Skeletal muscle cell (primary cell): ENCODE results near the gene CREG1.

Source experiments
- DNase-seq: peaks from one replicate; pipeline ENCODE4 v3.0.0-alpha.2; 2010; ENCODE audit warnings: low read depth
- H3K4me3 ChIP-seq: 2 replicates; pipeline ENCODE4 v1.5.1; 2011; ENCODE audit warnings: low read depth, mild to moderate bottlenecking, control low read depth, low read length, moderate library complexity

Gene CREG1

DNA sequence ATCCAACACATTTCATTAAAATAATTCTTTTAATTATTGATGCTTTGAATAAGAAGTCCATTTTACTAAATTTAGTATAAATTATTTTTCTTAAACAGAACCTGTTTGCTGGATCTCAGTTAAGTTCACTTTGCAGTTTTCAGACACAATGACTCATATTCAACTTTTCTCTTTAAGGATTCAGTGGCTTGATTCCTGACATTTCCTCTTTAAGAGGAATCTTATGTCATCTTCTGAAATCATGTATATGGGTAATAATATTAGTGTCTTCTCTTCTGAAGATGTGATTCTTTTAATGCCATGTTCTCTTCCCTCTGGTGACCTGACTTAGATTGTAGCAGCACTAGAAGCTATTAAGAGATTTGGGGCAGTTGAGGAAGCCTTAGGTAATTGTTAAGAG lies 12.6 kb downstream of the CREG1 start:
- DNase-seq, result no peak
- no peak overlapping the region for H3K4me3 ChIP-seq

DNA sequence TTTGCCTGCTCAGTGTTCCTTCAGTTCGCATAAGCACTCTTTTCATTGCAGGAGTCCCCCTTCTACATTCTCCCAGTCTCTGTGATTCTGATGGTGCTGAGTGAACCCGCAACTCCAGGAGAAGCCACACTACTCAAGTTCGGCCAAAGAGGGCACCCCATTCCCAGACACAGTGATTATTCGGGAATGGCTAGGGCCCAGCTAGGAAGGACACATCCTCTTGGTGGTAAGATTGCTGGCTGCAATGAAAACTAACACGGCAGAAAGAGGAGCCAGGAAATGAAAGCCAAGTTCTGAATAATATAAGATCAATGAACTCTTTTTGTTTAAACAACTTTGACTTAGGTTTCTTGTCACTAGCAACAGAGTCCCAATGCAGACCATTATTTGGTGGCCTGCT lies 14.9 kb downstream of the CREG1 start:
- DNase-seq, result no peak
- no peak overlapping the region for H3K4me3 ChIP-seq

DNA sequence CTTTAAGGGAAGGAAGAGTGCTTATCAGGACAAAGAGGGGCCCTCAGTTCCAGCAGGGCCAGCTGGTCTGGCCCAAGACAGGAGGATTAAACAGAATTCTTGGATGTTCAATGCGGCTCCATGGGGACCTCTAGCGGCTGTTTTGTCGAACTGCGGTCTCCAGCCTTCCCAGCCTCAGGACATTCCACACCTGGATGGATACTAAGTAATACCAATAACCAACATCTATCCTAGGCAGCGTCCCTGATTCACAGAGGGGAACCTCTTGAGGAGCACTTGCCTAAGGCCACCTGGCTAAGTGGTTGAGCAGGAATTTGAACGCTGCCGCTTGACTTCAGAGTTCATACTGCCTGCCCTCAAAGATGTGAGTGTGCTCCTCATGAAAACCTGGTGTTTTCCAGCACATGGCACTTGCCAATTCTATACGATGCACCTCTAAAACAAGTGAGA lies 19.7 kb downstream of the CREG1 start:
- DNase-seq, result no peak
- H3K4me3 ChIP-seq, result no peak overlapping the region

GRCh38 chr1:167532964-167533824 lies 20.4 kb downstream of the CREG1 start:
- no peak for DNase-seq
- H3K4me3 ChIP-seq, result no peak overlapping the region

DNA sequence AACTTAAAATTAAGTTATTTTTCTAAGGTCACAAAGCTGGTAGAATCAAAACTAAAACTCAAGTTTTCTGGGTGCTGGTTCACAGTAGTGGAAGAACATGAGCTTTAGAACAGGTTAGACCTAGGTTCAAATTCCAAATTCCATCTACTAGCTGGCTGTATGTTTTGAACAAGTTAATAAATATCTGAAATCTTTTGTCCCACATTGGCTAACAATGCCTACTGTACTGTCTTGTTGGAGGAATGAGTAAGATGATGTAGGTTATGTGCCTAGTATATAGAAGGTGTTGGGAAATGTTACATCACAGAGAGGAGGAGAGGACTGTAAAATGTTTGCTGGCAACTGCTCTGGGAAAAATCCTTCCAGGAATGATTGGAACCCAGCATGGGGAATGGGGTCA lies 21.2 kb downstream of the CREG1 start:
- no peak for DNase-seq
- H3K4me3 ChIP-seq, result no peak overlapping the region

DNA sequence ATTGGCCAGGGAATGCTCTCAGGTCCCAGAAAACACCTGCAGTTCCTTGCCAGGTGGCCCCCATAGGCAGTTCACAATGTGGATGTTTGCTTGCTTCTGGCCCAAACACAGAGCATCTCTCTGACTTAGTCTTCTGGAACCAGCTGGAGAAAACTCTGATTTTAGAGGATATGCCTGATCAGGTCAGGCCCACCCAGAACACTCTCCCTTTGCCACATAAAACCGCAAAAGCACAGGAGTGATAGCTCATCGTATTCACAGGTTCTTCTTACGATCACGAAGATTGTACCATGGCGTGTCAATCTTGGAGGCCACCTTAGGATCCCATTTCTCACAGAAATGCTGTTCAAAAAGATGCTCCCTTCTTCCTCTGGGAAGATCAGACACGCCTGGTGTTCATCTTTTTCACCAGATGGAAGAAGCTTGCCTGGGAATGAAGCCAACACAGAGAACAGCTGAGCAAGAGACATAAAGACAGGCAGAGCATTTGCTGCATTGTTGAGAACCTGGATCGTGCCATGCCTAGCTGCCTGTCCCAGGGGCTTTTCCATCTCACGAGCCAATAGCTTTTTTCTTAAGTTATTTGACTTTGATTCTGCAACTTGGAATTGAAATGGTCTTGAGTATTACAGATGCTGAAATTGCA lies 23.6 kb downstream of the CREG1 start:
- DNase-seq, result peak; percentile 39
- H3K4me3 ChIP-seq, result no peak overlapping the region

DNA sequence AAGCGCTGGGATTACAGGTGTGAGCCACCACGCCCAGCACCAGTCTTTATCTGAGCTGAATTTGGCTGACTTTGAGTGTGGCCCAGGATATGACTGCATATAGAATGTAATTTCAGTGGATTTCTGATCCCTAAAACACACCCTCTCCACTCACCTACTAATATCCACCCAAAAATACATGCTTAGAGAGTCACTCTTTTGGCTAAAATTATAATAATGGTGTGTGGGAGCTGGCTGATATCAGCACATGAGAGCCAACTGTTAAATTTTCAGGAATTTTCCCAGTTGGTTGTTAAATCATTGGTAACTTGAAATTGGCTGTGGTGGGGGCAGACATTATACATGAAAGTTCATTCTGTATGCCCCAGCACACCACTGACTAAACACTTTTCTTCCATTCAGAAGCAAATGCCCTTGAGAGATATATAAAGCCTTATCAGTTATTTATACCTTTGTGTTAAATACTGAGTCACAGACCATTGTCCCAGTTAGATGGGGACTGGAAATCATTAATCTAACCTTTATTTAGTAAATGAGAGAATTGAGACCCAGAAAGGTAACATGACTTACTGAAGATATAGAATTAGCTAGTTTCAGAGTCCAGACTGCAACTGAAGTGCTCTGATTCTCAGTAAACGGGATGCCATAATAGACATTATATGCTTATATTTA lies 25.4 kb downstream of the CREG1 start:
- DNase-seq, result no peak
- H3K4me3 ChIP-seq, result no peak overlapping the region

DNA sequence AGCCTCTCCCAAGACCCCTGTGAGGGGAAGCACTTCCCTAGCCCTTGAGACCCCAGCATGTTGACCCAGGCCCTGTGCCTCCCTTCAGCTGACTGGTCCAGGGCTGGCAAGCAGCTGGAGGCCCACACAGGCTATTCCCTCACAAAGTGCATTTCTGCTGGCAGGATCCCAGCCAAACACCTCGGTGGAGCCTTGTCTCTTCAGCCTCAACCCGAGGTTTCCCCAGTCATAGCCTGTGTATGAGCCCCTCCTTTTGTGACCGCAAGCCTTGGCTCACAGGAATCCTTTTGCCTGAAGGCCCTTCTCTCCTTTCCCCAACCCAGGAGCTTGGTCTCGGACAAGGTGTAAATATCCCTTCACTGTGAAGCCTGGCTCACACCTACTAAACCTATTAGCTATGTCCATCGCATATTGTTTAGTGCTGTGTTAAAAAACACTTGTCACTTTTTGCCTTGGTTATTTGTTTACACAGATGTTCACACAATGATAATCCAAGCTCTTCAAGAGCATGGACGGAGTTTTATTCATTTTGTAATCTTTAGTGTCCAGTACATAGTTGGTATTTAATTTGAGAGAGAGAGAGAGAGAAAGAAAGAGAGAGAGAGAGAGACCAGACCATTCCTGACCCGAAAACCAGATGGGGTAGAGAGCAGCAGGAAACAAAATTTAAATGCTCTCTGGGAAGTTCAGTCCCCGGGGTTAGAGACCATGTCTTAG lies 26.7 kb downstream of the CREG1 start:
- H3K4me3 ChIP-seq, result no peak overlapping the region
- DNase-seq, result no peak

- no peak overlapping the region for H3K4me3 ChIP-seq
- no peak for DNase-seq
Observed at GRCh38 chr1:167524651-167525050, 28.9 kb downstream of the CREG1 start.

- no peak overlapping the region for H3K4me3 ChIP-seq
- no peak for DNase-seq
Observed at GRCh38 chr1:167522246-167522645, 31.3 kb downstream of the CREG1 start.

DNA sequence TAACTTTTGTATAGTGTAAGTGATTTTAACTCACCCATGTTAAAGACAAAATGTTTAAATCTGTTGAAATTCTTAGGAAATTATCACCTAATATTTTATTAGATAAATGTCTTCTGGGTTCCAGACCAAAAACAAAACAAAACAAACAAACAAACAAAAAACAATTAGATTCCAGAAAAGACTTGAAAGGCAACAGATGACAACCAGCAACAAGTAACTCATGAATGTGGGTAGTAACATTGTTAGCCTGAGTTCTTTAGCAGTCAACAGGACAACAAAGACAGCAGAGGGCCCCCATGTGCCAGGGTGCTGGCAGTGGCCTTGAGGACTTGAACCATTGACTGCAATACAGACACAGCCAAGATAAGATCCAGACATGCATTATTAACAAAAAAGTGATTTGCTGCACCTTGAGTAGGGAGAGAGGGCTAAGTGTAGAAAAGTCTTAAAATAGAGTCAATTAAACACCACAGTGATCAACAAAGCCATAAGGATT lies 32.8 kb downstream of the CREG1 start:
- DNase-seq, result no peak
- no peak overlapping the region for H3K4me3 ChIP-seq

- H3K4me3 ChIP-seq, result no peak within 1 kb of the TSS
- DNase-seq, result no peak
Observed at GRCh38 chr1:167518331-167518700, 35.2 kb downstream of the CREG1 start, which contains the start of gene CD247. CD247 (minus strand) TSS chr1:167518529; CDS start chr1:167518465, 64 bp downstream.

GRCh38 chr1:167517535-167518330 lies 35.8 kb downstream of the CREG1 start:
- H3K4me3 ChIP-seq, result no peak overlapping the region
- DNase-seq, result no peak

GRCh38 chr1:167516404-167517388 lies 36.9 kb downstream of the CREG1 start:
- no peak overlapping the region for H3K4me3 ChIP-seq
- DNase-seq, result no peak

- H3K4me3 ChIP-seq, result no peak overlapping the region
- no peak for DNase-seq
Observed at GRCh38 chr1:167515893-167516321, 37.7 kb downstream of the CREG1 start.

DNA sequence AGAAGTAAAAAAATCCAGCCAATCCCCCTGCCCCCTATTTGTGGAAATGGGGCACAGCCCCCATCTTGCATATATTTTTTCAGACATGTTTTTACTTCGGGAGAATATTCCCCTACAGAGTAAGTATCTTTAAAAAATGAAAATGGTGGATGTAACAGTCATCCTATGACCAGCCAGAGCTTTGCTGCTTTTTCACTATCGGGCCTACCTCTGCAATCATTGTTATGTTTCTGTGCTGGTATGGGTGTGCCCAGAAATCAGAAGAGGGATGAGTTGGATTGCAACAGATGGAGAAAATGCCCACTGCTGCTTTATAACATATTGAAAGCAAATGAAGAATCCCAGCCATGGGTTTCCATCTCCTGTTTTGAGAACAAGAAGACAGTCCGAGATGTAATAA lies 38.1 kb downstream of the CREG1 start:
- no peak for DNase-seq
- no peak overlapping the region for H3K4me3 ChIP-seq

GRCh38 chr1:167514288-167514687 lies 39.3 kb downstream of the CREG1 start:
- no peak for DNase-seq
- no peak overlapping the region for H3K4me3 ChIP-seq
